Hepatocyte (in vitro differentiated cells): ENCODE measurements around the gene NKIRAS2.

Experiments
- EZH2 ChIP-seq: fragments of 200-600 bp; sonication (generic); IDR thresholded peaks from 2 replicates; pipeline ENCODE4 v1.6.1; 2016; ENCODE audit warnings: antibody characterized with exemption, mild to moderate bottlenecking, borderline replicate concordance
- EZH2phosphoT487 ChIP-seq: fragments of 200-600 bp; sonication (generic); IDR thresholded peaks from one replicate; pipeline ENCODE4 v1.6.1; 2018; ENCODE audit warnings: antibody characterized with exemption, mild to moderate bottlenecking, low read depth, moderate library complexity; ENCODE audit not compliant: unreplicated experiment, severe bottlenecking
- TF ChIP-seq, protein P1 (sequence below): fragments of 200-600 bp; sonication (generic); IDR thresholded peaks from 2 replicates; pipeline ENCODE4 v1.5.1; 2016; ENCODE audit warnings: antibody characterized with exemption, mild to moderate bottlenecking; ENCODE audit not compliant: poor library complexity

DNA sequence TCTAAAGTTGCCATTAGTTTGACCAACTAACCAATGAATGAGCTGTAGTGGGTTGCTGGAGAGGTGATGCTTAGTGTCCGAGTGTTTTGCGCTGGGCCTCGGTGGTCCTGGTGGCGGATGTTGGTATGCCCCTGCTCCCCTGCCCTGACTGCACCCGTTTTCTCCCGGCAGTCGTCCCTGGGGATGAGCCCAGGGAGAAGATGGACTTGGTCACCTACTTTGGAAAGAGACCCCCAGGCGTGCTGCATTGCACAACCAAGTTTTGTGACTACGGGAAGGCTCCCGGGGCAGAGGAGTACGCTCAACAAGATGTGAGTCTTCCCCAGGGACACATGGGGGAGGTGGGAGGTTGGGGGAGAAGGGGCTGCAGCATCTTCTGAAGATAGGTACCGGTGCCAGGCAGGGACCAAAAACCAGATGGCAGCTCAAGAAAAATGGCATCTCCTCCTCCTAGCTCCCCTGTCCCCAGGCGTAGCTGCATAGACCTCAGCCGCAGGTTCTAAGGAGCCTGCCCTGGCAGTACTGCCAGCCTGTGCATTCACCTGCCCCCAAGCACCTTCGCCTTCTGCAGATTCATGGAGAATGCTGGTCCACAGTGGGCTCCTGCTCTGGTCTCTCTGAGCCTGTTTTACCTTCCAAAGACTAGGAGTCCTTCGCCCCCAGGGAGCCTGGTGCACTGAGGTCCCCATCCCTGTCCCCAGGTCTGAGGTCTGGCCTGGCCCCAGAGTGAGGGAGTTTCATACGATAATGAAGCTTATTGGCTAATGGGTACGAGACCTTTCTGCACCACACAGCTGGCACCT is 48.0 kb upstream of the NKIRAS2 start:
- TF ChIP-seq, protein P1, sequence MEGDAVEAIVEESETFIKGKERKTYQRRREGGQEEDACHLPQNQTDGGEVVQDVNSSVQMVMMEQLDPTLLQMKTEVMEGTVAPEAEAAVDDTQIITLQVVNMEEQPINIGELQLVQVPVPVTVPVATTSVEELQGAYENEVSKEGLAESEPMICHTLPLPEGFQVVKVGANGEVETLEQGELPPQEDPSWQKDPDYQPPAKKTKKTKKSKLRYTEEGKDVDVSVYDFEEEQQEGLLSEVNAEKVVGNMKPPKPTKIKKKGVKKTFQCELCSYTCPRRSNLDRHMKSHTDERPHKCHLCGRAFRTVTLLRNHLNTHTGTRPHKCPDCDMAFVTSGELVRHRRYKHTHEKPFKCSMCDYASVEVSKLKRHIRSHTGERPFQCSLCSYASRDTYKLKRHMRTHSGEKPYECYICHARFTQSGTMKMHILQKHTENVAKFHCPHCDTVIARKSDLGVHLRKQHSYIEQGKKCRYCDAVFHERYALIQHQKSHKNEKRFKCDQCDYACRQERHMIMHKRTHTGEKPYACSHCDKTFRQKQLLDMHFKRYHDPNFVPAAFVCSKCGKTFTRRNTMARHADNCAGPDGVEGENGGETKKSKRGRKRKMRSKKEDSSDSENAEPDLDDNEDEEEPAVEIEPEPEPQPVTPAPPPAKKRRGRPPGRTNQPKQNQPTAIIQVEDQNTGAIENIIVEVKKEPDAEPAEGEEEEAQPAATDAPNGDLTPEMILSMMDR: no peak
- no peak for TF ChIP-seq EZH2
- no peak for TF ChIP-seq EZH2phosphoT487
